Stomach (tissue), 9 donors: ENCODE measurements around the gene CISD3. TPM values are rescaled to one million over a fixed set of nuclear protein-coding genes. Genes with fewer than 3 reads are reported as not detected.

Experiments
- DNase-seq, 2 donors: peaks; one replicate each; pipeline versions ENCODE4 v3.0.0 to v3.0.0-alpha.2; 2013 to 2019
- H3K27ac ChIP-seq, 5 donors: fragments of 200-600 bp in 4 of 5; sonication (generic) in 4 of 5; one replicate each; pipeline ENCODE4 v1.5.1; 2013 to 2019; ENCODE audit warnings: mild to moderate bottlenecking in 1 of 5, moderate library complexity in 1 of 5
- H3K27me3 ChIP-seq, 3 donors: fragments of 200-600 bp; sonication (generic); one replicate each; pipeline ENCODE4 v1.5.1; 2017 to 2019; ENCODE audit warnings: mixed run types in 1 of 3
- H3K36me3 ChIP-seq, 4 donors: fragments of 200-600 bp; sonication (generic); 1 replicate in 3 of 4; 2 replicates in 1 of 4; pipeline ENCODE4 v1.5.1; 2016 to 2019
- H3K4me1 ChIP-seq, 4 donors: fragments of 200-600 bp; sonication (generic); one replicate each; pipeline ENCODE4 v1.5.1; 2016 to 2019
- H3K4me3 ChIP-seq, 4 donors: fragments of 200-600 bp; sonication (generic) in 3 of 4; one replicate each; pipeline ENCODE4 v1.5.1; 2016 to 2019; ENCODE audit warnings: mild to moderate bottlenecking in 1 of 4
- H3K9me3 ChIP-seq, 4 donors: fragments of 200-600 bp; sonication (generic); one replicate each; pipeline ENCODE4 v1.5.1; 2016 to 2019
- EP300 ChIP-seq: sonication (generic); formaldehyde crosslinking; IDR thresholded peaks from one replicate; pipeline ENCODE4 v1.6.1; 2017; ENCODE audit warnings: antibody characterized with exemption
- POLR2A ChIP-seq, 4 donors: fragments of 450-650 bp; IDR thresholded peaks; one replicate each; pipeline ENCODE4 v1.6.1; 2016; ENCODE audit warnings: antibody characterized with exemption in 4 of 4, control low read depth in 2 of 4, mild to moderate bottlenecking in 1 of 4, moderate library complexity in 1 of 4
- POLR2AphosphoS5 ChIP-seq, 3 donors: sonication (generic); formaldehyde crosslinking; IDR thresholded peaks; one replicate each; pipeline ENCODE4 v1.6.1; 2016; ENCODE audit warnings: antibody characterized with exemption in 3 of 3
- WGBS, 5 donors: extraction: QIAGEN DNeasy Blood & Tissue Kit in 3 of 5; methylation state at CpG; one replicate each; pipeline versions ENCODE4 v1.1.5 to v1.1.7; 2013 to 2018; 5-methylcytosine and 5-hydroxymethylcytosine counted together
- intact Hi-C: fragments of 100-400 bp; cut with DNase I; formaldehyde crosslinking; loops from one replicate; pipeline ENCODE4 v1.15.1; 2023; ENCODE audit warnings: low total_unique reads
- polyA plus RNA-seq, 3 donors: library from polyadenylated mRNA; stranded (reverse); fragments of 200-250 nt; gene quantifications; one replicate each; pipeline ENCODE4 v1.2.3, GENCODE V29; 2013
- total RNA-seq, 5 donors: library from RNA; depleted of rRNA; stranded (reverse); fragments of >200 nt; gene quantifications; one replicate each; pipeline versions ENCODE4 v1.1.0 to v1.2.3, GENCODE V29; 2014 to 2016
- TF ChIP-seq, protein P1 (sequence below), 7 experiments: fragments of 450-650 bp in 4 of 7; fragments of 200-600 bp in 3 of 7; sonication (generic) in 3 of 7; IDR thresholded peaks; one replicate each; pipeline ENCODE4 v1.5.1; 2016 to 2019; ENCODE audit warnings: antibody characterized with exemption in 7 of 7, control low read depth in 2 of 7, mild to moderate bottlenecking in 1 of 7
- donor health status: healthy with polysubstance abuse.
- donor health status: Bipolar disorder and iron deficiency.
- donor health status: healthy.

The CISD3 gene
- total and polyA plus RNA-seq, 8 donors, result 4.0 to 79.9 (median 33.7) TPM

DNA sequence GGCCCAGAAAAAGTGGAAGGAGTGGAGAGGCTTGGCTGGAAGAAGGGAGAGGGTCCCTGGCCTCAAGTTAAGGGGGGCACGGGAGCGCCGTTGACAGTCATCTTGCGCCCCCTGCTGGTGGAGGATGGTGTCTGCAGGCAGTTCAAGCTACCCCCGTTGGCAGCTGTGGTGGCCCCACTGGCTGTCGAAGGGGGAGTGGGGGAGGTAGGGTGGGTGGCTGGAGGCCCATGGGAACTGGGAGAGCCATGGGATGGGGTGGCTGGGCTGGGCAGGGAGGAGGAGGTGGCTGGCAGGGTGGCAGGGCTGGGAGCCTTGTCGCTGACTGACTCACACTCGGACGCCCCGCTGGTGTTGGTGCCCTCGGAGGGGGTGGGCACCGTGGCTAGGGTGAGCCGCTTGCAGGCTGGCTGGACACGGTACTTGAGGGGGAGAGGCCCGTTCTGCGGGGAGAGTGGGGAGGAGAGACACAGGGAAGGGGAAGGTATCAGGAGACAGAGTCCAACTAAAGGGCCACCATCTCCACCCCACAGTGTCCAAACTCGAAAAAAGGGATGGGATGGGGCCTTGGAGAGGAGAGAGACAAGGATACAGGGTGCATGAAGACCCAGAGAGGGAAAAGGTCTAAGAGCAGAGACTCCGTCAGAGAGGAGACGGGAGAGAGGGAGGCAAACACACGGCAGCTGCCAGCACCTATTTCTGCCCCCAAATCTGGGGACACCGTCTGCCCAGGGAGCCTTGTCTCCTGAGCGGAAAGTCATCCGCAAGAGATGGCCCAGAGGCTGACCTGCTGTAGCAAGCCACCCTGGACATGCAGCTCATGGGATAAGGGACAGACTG lies 5.2 kb downstream of the CISD3 start:
- Histone ChIP-seq H3K27ac (peak overlapping the region in 2 of 5 donors; percentile 9 to 34), H3K4me3 (peak overlapping the region in 1 of 4 donors; percentile 16), H3K4me1 (peaks cover 33 to 57% (median 48%) of the 10 kb centered on the region in 4 donors), H3K9me3 (no peaks in the 10 kb centered on the region), H3K27me3 (no peaks in the 10 kb centered on the region), H3K36me3 (peaks cover 6 to 69% (median 63%) of the 10 kb centered on the region in 4 donors)
- intact Hi-C loops, result loop anchor here (2.0 kb wide), 1 partner anchor 59 kb away; no protein-coding TSS in a partner anchor
- WGBS, 5 donors, result 37 to 50% (median 48%) methylated on average over 23 of the region's 23 CpGs
- no peak for TF ChIP-seq POLR2A (IDR thresholded peaks at IDR 0.05)
- TF ChIP-seq, protein P1, sequence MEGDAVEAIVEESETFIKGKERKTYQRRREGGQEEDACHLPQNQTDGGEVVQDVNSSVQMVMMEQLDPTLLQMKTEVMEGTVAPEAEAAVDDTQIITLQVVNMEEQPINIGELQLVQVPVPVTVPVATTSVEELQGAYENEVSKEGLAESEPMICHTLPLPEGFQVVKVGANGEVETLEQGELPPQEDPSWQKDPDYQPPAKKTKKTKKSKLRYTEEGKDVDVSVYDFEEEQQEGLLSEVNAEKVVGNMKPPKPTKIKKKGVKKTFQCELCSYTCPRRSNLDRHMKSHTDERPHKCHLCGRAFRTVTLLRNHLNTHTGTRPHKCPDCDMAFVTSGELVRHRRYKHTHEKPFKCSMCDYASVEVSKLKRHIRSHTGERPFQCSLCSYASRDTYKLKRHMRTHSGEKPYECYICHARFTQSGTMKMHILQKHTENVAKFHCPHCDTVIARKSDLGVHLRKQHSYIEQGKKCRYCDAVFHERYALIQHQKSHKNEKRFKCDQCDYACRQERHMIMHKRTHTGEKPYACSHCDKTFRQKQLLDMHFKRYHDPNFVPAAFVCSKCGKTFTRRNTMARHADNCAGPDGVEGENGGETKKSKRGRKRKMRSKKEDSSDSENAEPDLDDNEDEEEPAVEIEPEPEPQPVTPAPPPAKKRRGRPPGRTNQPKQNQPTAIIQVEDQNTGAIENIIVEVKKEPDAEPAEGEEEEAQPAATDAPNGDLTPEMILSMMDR (IDR thresholded peaks at IDR 0.05), result peak in 6 of 7 experiments; percentile 89 to 99 (median 94)
- peak in 1 of 3 donors; percentile 10 for TF ChIP-seq POLR2AphosphoS5 (IDR thresholded peaks at IDR 0.05)
- TF ChIP-seq EP300, result no peak
- DNase-seq, result peak; percentile 60 to 82

DNA sequence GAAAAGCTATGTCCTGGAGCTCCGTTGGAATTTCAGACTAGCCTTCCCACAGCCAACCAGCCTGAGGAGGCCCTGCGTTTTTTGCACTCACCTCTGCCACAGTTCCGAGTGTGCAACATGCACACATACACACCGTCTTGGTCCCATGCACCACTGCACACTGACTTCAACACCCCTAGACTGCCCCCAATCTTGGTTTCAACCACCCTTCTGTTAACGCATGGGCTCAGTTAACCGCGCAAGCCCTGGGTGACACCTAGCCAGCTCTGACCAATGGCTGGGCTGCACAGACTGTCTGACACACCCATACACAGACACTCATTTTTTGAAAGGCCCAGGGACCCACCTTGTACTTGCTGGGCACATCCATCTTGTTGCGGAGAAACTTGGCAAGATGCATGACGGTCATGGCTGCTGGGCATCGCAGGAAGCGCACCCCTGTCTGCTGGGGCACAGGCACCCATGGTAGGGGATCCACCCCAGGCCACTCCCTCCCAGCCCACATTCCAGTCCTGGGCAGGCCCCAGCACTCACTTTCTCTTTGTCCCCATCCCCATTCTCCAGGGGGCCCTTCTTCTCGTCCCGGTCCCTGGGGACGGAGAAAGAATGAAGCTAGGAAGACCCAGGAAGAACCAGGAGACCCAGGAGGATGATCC lies 8.0 kb downstream of the CISD3 start:
- TF ChIP-seq POLR2A (IDR thresholded peaks at IDR 0.05) (no peak), EP300 (no peak), POLR2AphosphoS5 (IDR thresholded peaks at IDR 0.05) (no peak)
- TF ChIP-seq, protein P1 (IDR thresholded peaks at IDR 0.05), result no peak
- H3K27ac ChIP-seq, result no peak overlapping the region
- no peak for DNase-seq
- no peaks in the 10 kb centered on the region for H3K9me3 ChIP-seq
- WGBS, 5 donors, result 83 to 90% (median 87%) methylated on average over 14 of the region's 14 CpGs
- H3K36me3 ChIP-seq, result peaks cover 0 to 66% (median 57%) of the 10 kb centered on the region in 4 donors
- H3K4me1 ChIP-seq, result peaks cover 29 to 58% (median 47%) of the 10 kb centered on the region in 4 donors
- intact Hi-C loops, result no loop called here
- H3K4me3 ChIP-seq, result no peak overlapping the region
- no peaks in the 10 kb centered on the region for H3K27me3 ChIP-seq

DNA sequence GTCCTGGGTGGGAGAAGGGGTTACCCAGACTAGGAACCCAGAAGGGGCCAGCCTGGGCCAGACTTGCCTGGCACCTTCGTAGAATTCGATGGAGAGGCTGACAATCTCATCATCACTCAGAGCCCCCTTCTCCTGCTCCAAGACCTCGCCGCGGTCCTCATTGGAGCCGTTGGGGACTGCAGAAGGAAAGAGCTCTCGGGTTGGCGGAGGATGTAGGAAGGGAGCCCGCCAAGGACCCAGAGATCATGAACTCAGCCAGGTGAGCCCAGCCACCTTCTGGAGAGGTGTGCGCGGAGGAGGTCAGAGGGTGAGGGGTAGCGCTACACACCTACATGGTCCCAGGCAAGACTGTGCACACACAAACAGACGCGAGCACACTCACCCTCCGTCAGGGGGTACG lies 8.5 kb downstream of the CISD3 start:
- TF ChIP-seq EP300 (no peak), POLR2AphosphoS5 (IDR thresholded peaks at IDR 0.05) (no peak), POLR2A (IDR thresholded peaks at IDR 0.05) (no peak)
- TF ChIP-seq, protein P1 (IDR thresholded peaks at IDR 0.05), result no peak
- WGBS, 5 donors, result 93 to 95% (median 94%) methylated on average over 16 of the region's 16 CpGs
- Histone ChIP-seq H3K27me3 (no peaks in the 10 kb centered on the region), H3K4me3 (no peak overlapping the region), H3K9me3 (no peaks in the 10 kb centered on the region), H3K36me3 (peaks cover 0 to 61% (median 52%) of the 10 kb centered on the region in 4 donors), H3K4me1 (peaks cover 28 to 58% (median 47%) of the 10 kb centered on the region in 4 donors), H3K27ac (no peak overlapping the region)
- DNase-seq, result no peak
- intact Hi-C loops, result no loop called here

DNA sequence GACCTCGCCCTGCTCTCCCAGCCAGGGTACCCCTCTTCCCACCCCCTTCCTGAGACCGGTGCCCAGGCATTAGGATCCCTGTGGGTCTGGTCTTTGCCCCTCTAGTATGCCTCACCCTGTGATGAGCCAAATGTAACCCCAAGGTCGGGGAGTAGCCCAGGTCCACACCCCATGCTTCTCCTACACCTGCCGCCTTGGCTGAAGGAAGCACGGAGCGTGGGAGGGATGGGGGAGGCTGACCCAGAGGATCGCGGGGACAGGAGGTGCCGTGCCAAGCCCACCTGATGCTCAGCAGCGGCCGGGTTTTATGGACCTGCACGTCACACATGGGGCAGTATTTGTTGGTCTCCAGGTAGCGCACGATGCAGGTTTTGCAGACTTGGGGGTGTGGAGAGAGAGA lies 9.2 kb downstream of the CISD3 start:
- peaks cover 29 to 58% (median 48%) of the 10 kb centered on the region in 4 donors for H3K4me1 ChIP-seq
- no peak for DNase-seq
- TF ChIP-seq POLR2AphosphoS5 (IDR thresholded peaks at IDR 0.05) (no peak), POLR2A (IDR thresholded peaks at IDR 0.05) (no peak), EP300 (no peak)
- TF ChIP-seq, protein P1 (IDR thresholded peaks at IDR 0.05), result no peak
- no peak overlapping the region for H3K4me3 ChIP-seq
- H3K27me3 ChIP-seq, result no peaks in the 10 kb centered on the region
- WGBS, 5 donors, result 77 to 85% (median 79%) methylated on average over 13 to 14 of the region's 14 CpGs
- H3K36me3 ChIP-seq, result peaks cover 0 to 55% (median 46%) of the 10 kb centered on the region in 4 donors
- no peaks in the 10 kb centered on the region for H3K9me3 ChIP-seq
- H3K27ac ChIP-seq, result no peak overlapping the region
- intact Hi-C loops, result no loop called here
